Body of pancreas (tissue), 4 donors: ENCODE measurements around the gene SEC24D. TPM values are rescaled to one million over a fixed set of nuclear protein-coding genes. Genes with fewer than 3 reads are reported as not detected.

ENCODE experiments used
- ATAC-seq: fragments of 150-250 bp; one replicate; pipeline ENCODE4 v1.9.1; 2016
- DNase-seq, 4 donors: peaks; one replicate each; pipeline ENCODE4 v3.0.0-alpha.2; 2019
- H3K27ac ChIP-seq, 4 donors: fragments of 200-600 bp; sonication (generic); 1 replicate in 3 of 4; 2 replicates in 1 of 4; pipeline versions ENCODE4 v1.5.1 to v1.6.1; 2016 to 2019; ENCODE audit warnings: mild to moderate bottlenecking in 1 of 4, mixed read lengths in 1 of 4, moderate library complexity in 1 of 4
- H3K27me3 ChIP-seq, 2 donors: fragments of 200-600 bp; sonication (generic); one replicate each; pipeline ENCODE4 v1.6.0; 2016; ENCODE audit warnings: mild to moderate bottlenecking in 1 of 2
- H3K36me3 ChIP-seq, 2 donors: fragments of 200-600 bp; sonication (generic); replicated peaks in 1 of 2; 2 replicates each; pipeline ENCODE4 v1.5.1; 2016; ENCODE audit warnings: low read depth in 2 of 2; ENCODE audit not compliant: insufficient read depth in 1 of 2
- H3K4me1 ChIP-seq: fragments of 200-600 bp; sonication (generic); one replicate; pipeline ENCODE4 v1.6.0; 2016
- H3K4me3 ChIP-seq, 2 donors: fragments of 200-600 bp; sonication (generic); 1 replicate in 1 of 2; 2 replicates in 1 of 2; pipeline ENCODE4 v1.5.1; 2016 to 2019
- H3K9me3 ChIP-seq, 3 donors: fragments of 200-600 bp; sonication (generic); 1 replicate in 2 of 3; 2 replicates in 1 of 3; pipeline ENCODE4 v1.5.1; 2016
- CTCF ChIP-seq, 7 experiments: fragments of 450-650 bp in 4 of 7; fragments of 200-600 bp in 3 of 7; sonication (generic) in 3 of 7; IDR thresholded peaks; one replicate each; pipeline ENCODE4 v1.5.1; 2016 to 2019; ENCODE audit warnings: antibody characterized with exemption in 7 of 7
- POLR2A ChIP-seq, 3 donors: fragments of 450-650 bp; IDR thresholded peaks; one replicate each; pipeline ENCODE4 v1.6.1; 2016; ENCODE audit warnings: antibody characterized with exemption in 3 of 3, mild to moderate bottlenecking in 2 of 3
- WGBS, 2 donors: methylation state at CpG; one replicate each; pipeline ENCODE4 v1.1.5; 2017; 5-methylcytosine and 5-hydroxymethylcytosine counted together
- intact Hi-C: fragments of 100-400 bp; cut with DNase I; formaldehyde crosslinking; loops from one replicate; pipeline ENCODE4 v1.15.1; 2023
- total RNA-seq, 2 donors: library from RNA; depleted of rRNA; stranded (reverse); fragments of >200 nt; gene quantifications; one replicate each; pipeline ENCODE4 v1.1.0, GENCODE V29; 2016

SEC24D gene
- total RNA-seq, 2 donors from 2014 or later = 39.7 to 58.7 TPM

DNA sequence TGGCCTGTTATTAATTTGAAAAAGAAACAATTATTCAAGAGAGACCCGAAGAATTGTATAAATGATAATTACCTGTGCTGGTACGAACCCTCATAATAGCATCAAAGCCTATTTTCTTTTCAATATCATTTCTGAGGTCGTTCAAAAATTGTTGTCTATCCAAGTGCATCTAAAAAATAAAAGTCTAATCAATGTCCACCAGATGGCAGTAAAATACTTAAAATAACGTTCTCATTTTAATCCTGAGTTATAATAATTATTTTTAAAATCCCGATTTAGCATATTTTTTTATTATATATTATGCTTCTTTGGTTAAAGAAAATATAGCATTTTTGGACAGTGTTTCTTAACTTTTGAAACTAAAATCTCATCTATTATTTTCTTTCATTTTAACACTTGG, 95.1 kb downstream of the SEC24D start:
- 30 to 32% methylated on average over 5 of the region's 5 CpGs for WGBS, 2 donors
- ATAC-seq (no peak), DNase-seq (no peak)
- H3K27me3 ChIP-seq = no peaks in the 10 kb centered on the region
- no peak for TF ChIP-seq POLR2A (IDR thresholded peaks at IDR 0.05)
- TF ChIP-seq CTCF (IDR thresholded peaks at IDR 0.05) = peak in 6 of 7 experiments; percentile 26 to 46 (median 38)
- intact Hi-C loops = no loop called here
- H3K4me1 ChIP-seq = peaks cover 6% of the 10 kb centered on the region
- H3K36me3 ChIP-seq = peaks cover 0 to 28% of the 10 kb centered on the region in 2 donors
- H3K4me3 ChIP-seq = no peak overlapping the region
- H3K27ac ChIP-seq = peak overlapping the region in 1 of 4 donors; percentile 10
- H3K9me3 ChIP-seq = no peaks in the 10 kb centered on the region

DNA sequence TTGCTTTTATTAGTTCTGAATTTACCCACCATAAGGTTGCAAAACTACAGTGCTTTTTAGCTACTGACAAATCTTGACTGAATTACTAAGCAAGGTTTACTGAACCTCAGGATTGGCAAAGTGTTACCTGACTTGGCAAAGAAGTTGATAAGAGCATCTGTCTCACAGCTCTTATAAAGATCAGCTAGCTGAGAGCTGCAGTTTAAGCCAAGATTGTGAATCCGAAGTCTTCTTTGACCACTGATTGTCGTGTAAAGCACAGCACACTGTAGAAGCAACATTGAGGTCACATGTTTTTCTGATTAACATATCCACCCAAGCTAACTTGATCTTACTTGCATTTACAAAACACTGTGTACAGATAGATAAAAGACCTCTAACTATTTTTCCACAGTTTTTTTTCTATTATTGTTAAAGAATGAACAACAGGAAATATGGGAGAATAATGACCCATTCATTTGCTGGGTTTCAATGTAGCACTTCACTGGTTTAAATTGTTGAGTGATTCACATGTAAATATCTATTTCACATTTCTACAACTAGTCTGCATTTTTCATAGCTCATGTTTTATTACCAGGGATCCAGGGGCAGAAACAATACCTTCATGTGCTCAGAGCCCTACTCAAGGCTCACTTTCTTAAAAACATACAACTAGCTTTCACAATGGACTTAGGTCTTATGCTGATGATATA, 96.8 kb downstream of the SEC24D start:
- peaks cover 0 to 32% of the 10 kb centered on the region in 2 donors for H3K36me3 ChIP-seq
- no peaks in the 10 kb centered on the region for H3K27me3 ChIP-seq

GRCh38 chr4:118738090-118738489, 97.8 kb downstream of the SEC24D start:
- 38 to 44% methylated on average over 3 of the region's 3 CpGs for WGBS, 2 donors
- Histone ChIP-seq H3K4me3 (no peak overlapping the region), H3K27me3 (no peaks in the 10 kb centered on the region), H3K36me3 (peaks cover 0 to 31% of the 10 kb centered on the region in 2 donors), H3K4me1 (peaks cover 6% of the 10 kb centered on the region), H3K27ac (no peak overlapping the region), H3K9me3 (no peaks in the 10 kb centered on the region)
- intact Hi-C loops = no loop called here
- peak in 2 of 4 donors; percentile 25 to 34 for DNase-seq
- no peak for ATAC-seq
- TF ChIP-seq POLR2A (IDR thresholded peaks at IDR 0.05) (no peak), CTCF (IDR thresholded peaks at IDR 0.05) (no peak)

More for the DNA sequence above, 96.8 kb downstream of the SEC24D start:
- DNase-seq = no peak
- Histone ChIP-seq H3K4me3 (no peak overlapping the region), H3K4me1 (peaks cover 6% of the 10 kb centered on the region), H3K27ac (no peak overlapping the region), H3K9me3 (no peaks in the 10 kb centered on the region)
- no peak for ATAC-seq
- WGBS, 2 donors = 49 to 71% methylated on average over 2 of the region's 2 CpGs
- TF ChIP-seq CTCF (IDR thresholded peaks at IDR 0.05) = no peak
- no peak for TF ChIP-seq POLR2A (IDR thresholded peaks at IDR 0.05)
- intact Hi-C loops = no loop called here

DNA sequence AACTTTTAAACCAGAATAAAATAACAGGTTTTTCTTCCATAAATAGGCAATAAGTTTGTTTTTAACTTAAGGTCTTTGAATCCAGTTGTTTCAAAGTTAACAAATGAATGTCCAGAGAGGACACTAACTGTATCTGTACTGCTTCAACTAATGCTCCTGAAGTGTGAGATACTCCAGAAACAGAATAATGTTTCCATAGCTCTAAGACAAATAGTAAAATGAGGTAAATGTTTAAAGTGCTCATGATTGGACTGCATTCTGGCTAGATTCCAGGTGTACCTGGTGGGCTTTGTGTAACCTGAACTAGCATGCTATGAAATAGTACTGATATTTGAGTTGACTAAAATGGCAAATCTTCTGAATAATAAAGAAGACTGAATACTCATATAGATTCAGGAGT, 99.0 kb downstream of the SEC24D start:
- Histone ChIP-seq H3K27me3 (no peaks in the 10 kb centered on the region), H3K36me3 (peaks cover 0 to 39% of the 10 kb centered on the region in 2 donors), H3K27ac (no peak overlapping the region), H3K4me3 (no peak overlapping the region), H3K4me1 (peaks cover 6% of the 10 kb centered on the region), H3K9me3 (no peaks in the 10 kb centered on the region)
- intact Hi-C loops = no loop called here
- no peak for DNase-seq
- no peak for ATAC-seq
- no peak for TF ChIP-seq CTCF (IDR thresholded peaks at IDR 0.05)
- TF ChIP-seq POLR2A (IDR thresholded peaks at IDR 0.05) = no peak
